HAP-1 (cell line): ENCODE measurements around the gene ERP27.

Experiments used
- DNase-seq, 2 experiments: peaks; one replicate each; pipeline ENCODE4 v3.0.0-alpha.2; 2016 to 2020; ENCODE audit warnings: low spot score in 2 of 2
- H3K27me3 ChIP-seq: fragments of 250-450 bp; sonication (Bioruptor Pico); 2 replicates; pipeline ENCODE4 v1.5.1; 2020; ENCODE audit warnings: low read depth, mild to moderate bottlenecking, moderate library complexity
- H3K36me3 ChIP-seq: fragments of 250-450 bp; sonication (Bioruptor Pico); replicated peaks from 2 replicates; pipeline ENCODE4 v1.5.1; 2020; ENCODE audit warnings: mild to moderate bottlenecking
- H3K4me1 ChIP-seq: fragments of 250-450 bp; sonication (Bioruptor Pico); 2 replicates; pipeline ENCODE4 v1.5.1; 2020; ENCODE audit warnings: mild to moderate bottlenecking
- H3K4me3 ChIP-seq: fragments of 250-450 bp; sonication (Bioruptor Pico); 2 replicates; pipeline ENCODE4 v1.5.1; 2020; ENCODE audit warnings: mild to moderate bottlenecking, moderate library complexity
- H3K9me3 ChIP-seq: fragments of 250-450 bp; sonication (Bioruptor Pico); 2 replicates; pipeline ENCODE4 v1.5.1; 2020; ENCODE audit warnings: mild to moderate bottlenecking, moderate library complexity
- in situ Hi-C: fragments of 300-500 bp; cut with MboI; formaldehyde crosslinking; loops from 3 replicates; pipeline ENCODE4 v1.14.3; 2020; ENCODE audit warnings: low sequenced_read_pairs, inconsistent platforms, mixed read lengths

The ERP27 gene

DNA sequence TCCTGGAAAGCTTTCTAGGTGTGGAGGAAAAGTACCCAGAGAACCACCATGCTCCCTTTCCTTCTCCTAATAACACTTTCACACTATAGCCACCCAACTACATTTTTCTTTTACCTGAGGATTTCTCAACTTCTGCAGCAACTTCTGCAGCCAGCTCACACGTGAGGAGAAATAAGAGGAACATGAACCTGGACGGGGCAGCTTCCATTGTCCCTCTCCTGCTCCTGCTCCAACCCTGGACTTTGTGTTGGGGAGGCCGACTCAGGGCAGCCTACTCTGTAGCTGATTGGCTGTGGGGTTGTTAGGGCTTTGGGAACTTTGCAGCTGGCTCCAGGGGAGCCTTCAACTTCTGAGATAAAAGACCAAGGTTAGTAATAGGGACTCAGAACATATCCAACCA lies at the start of gene ERP27:
TSS of gene ERP27 (minus strand) at position 237 of the 400 bp plus-strand sequence. CDS start at position 208, 29 bp downstream.
- Histone ChIP-seq H3K36me3 (no peaks in the 10 kb centered on the region), H3K4me3 (no peak within 1 kb of the TSS), H3K27me3 (no peaks in the 10 kb centered on the region), H3K9me3 (no peaks in the 10 kb centered on the region), H3K4me1 (no peaks in the 10 kb centered on the region)
- DNase-seq, result no peak
- in situ Hi-C loops, result no loop called here

DNA sequence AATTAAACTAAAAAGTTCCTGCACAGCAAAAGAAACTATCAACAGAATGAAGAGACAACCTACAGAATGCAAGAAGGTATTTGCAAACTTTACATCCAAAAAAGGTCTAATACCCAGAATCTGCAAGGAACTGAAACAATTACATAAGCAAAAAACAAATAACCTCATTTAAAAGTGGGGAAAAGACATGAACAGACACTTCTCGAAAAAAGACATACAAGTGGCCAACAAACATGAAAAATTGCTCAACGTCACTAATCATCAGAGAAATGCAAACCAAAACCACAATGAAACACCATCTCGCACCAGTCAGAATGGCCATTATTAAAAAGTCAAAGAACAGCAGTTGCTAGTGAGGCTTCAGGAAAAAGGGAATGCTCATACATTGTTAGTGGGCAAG lies 49.7 kb upstream of the ERP27 start:
- in situ Hi-C loops, result loop anchor here (25.0 kb wide), 1 partner anchor 276 kb away; no protein-coding TSS in a partner anchor
- H3K4me1 ChIP-seq, result no peaks in the 10 kb centered on the region

DNA sequence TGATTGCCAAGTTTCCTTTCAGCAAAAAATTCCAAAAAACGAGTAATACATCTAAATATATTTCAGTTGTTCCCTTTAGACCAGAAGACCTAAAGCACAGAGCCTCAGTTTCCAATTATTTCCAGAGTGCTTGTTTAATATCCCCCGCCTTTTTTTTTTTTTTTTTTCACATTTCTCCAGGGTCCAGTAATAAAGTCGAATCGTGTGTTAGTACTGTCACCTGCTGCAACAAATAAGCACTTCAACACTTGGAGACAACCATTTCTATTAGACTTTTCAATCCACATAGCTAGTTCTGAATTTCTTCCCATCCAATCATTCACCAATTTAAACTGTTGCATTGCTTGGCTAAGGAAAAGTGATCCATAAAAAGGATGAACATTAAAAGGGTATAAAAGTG lies 48.1 kb upstream of the ERP27 start:
- no peaks in the 10 kb centered on the region for H3K4me1 ChIP-seq
- in situ Hi-C loops, result loop anchor here (25.0 kb wide), 1 partner anchor 274 kb away; no protein-coding TSS in a partner anchor
- H3K4me3 ChIP-seq, result no peak overlapping the region
- no peaks in the 10 kb centered on the region for H3K27me3 ChIP-seq
- no peak for DNase-seq
- no peaks in the 10 kb centered on the region for H3K9me3 ChIP-seq
- no peaks in the 10 kb centered on the region for H3K36me3 ChIP-seq

More for the DNA sequence above, 49.7 kb upstream of the ERP27 start:
- Histone ChIP-seq H3K4me3 (no peak overlapping the region), H3K9me3 (no peaks in the 10 kb centered on the region), H3K27me3 (no peaks in the 10 kb centered on the region), H3K36me3 (no peaks in the 10 kb centered on the region)
- DNase-seq, result no peak

DNA sequence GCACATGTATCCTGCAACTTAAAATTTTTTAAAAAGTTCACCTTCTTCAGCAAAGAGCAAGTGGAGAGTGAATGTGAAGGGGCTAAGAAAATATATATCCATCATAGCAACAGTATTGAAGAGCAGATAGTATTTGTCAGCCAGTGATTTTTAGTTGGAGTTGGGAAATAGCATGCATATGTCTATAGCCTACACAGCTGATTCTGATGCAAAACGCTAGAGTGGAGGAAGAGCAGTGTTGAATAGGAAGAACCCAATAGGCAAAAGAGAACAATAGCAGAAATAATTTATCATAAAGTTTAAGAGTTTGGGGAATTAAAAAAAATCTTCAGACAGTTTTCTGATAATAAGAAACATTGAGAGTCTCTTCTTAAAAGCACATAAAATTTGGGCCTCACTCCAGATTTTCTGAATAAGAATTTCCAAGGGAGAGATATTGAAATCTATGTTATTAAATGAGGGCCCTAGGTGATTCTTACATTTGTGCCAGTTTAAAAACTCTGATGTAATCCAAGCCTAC lies 46.5 kb upstream of the ERP27 start:
- no peaks in the 10 kb centered on the region for H3K4me1 ChIP-seq
- in situ Hi-C loops, result loop anchor here (25.0 kb wide), 1 partner anchor 273 kb away; no protein-coding TSS in a partner anchor
- no peak for DNase-seq
- no peaks in the 10 kb centered on the region for H3K27me3 ChIP-seq
- no peak overlapping the region for H3K4me3 ChIP-seq
- H3K9me3 ChIP-seq, result no peaks in the 10 kb centered on the region
- no peaks in the 10 kb centered on the region for H3K36me3 ChIP-seq

DNA sequence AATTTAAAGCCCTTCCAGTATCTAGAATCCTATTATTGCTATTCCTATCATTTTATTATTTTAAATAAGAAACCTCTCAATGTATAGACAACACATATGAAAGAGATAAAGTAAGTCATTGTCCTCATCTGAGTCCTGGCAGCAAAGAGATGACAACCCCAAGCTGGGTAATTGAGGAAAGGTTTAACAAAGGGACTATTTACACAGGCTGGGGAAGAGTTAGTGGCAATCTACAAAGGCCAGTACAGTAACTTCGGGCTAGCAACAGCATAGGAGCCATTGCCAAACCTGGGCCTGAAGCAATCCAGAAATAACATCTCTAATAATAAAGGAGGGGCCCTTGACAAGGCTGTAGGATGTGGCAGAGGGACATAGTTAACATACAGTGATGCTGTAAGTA lies 45.7 kb upstream of the ERP27 start:
- in situ Hi-C loops, result loop anchor here (25.0 kb wide), 1 partner anchor 272 kb away; no protein-coding TSS in a partner anchor
- H3K4me1 ChIP-seq, result no peaks in the 10 kb centered on the region
- H3K27me3 ChIP-seq, result no peaks in the 10 kb centered on the region
- DNase-seq, result no peak
- no peaks in the 10 kb centered on the region for H3K36me3 ChIP-seq
- no peak overlapping the region for H3K4me3 ChIP-seq
- H3K9me3 ChIP-seq, result no peaks in the 10 kb centered on the region

DNA sequence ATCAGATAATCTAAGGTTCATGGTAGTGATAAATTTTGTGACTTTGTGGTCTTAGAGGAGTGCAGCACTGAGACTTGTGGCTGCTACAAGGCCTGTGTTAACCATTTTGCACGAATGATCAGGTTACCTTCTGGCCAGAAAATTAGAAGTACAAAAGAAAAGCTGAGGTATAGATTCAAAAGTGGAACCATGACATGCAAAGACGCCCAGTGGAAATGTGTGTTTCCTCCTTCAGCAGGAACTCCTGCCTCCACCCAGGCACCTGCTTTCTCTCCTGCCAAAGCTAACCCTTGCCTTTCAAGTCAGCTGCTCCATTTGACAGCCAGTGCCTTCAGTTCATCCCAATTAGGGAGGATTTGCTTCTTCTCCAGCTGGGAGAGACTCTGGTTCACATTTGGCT lies 44.7 kb upstream of the ERP27 start:
- Histone ChIP-seq H3K9me3 (no peaks in the 10 kb centered on the region), H3K4me1 (no peaks in the 10 kb centered on the region), H3K4me3 (no peak overlapping the region), H3K27me3 (no peaks in the 10 kb centered on the region), H3K36me3 (no peaks in the 10 kb centered on the region)
- no peak for DNase-seq
- in situ Hi-C loops, result loop anchor here (25.0 kb wide), 1 partner anchor 271 kb away; no protein-coding TSS in a partner anchor

DNA sequence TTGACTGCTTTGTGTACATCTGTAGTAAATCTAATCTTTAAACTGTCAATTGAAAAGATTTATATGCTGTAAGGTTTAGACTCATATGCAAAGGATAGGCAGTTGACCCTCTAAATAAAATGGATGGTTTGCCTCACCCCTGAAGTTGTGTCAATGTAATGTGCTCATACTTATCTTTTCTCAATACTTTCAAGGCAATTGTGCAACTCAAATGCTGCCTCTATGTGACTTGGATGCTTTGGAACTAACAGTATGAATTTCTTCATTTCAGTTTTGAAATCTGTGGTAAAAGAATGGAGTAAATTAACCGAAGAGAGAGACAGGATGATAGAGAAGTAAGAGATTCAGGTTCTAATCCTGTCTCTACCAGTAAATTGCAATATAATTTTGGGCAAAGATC lies 44.2 kb upstream of the ERP27 start:
- no peaks in the 10 kb centered on the region for H3K4me1 ChIP-seq
- H3K36me3 ChIP-seq, result no peaks in the 10 kb centered on the region
- no peak for DNase-seq
- in situ Hi-C loops, result loop anchor here (25.0 kb wide), 1 partner anchor 270 kb away; no protein-coding TSS in a partner anchor
- H3K9me3 ChIP-seq, result no peaks in the 10 kb centered on the region
- H3K27me3 ChIP-seq, result no peaks in the 10 kb centered on the region
- H3K4me3 ChIP-seq, result no peak overlapping the region

DNA sequence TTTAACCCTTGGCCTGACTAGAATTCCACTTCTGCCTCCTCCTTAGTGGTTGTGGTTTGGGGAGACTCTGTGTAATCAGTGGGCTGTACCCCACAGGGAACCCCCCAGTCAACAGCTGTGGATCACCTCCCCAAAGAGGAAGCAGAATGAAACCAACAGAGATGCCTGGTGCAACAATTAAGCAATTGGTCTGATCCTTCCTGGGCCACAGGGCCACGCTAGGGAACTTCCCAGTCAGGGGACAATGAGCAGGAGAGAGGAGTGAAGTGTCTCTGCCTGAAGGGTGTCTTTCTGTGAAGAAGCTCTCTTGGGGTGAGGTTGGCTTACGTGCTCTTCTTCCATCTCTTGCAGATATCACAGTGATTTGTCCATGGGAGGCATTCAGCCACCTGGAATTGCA lies 42.7 kb upstream of the ERP27 start:
- DNase-seq, result no peak
- no peaks in the 10 kb centered on the region for H3K36me3 ChIP-seq
- no peaks in the 10 kb centered on the region for H3K27me3 ChIP-seq
- in situ Hi-C loops, result loop anchor here (25.0 kb wide), 1 partner anchor 269 kb away; no protein-coding TSS in a partner anchor
- H3K9me3 ChIP-seq, result no peaks in the 10 kb centered on the region
- H3K4me1 ChIP-seq, result no peaks in the 10 kb centered on the region
- H3K4me3 ChIP-seq, result no peak overlapping the region

DNA sequence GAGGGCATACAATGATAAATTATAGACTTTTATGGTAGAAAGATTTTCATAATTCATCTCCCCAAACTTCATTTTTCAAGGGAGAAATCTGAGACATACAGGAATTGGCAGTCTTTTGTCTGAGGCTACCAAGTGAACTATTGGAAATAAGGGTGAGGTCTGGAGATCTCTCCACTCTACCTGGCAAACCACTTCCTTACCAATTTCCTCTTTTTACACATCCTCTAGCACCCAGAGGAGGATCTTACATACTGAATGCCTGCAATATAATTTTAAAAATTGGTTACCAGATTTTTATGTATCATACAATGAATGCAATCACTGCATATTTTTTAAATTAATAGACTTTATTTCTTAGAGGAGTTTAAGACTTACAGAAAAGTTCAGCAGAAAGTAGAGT lies 41.1 kb upstream of the ERP27 start:
- Histone ChIP-seq H3K27me3 (no peaks in the 10 kb centered on the region), H3K4me3 (no peak overlapping the region), H3K4me1 (no peaks in the 10 kb centered on the region), H3K9me3 (no peaks in the 10 kb centered on the region), H3K36me3 (no peaks in the 10 kb centered on the region)
- in situ Hi-C loops, result loop anchor here (25.0 kb wide), 1 partner anchor 267 kb away; no protein-coding TSS in a partner anchor
- no peak for DNase-seq

DNA sequence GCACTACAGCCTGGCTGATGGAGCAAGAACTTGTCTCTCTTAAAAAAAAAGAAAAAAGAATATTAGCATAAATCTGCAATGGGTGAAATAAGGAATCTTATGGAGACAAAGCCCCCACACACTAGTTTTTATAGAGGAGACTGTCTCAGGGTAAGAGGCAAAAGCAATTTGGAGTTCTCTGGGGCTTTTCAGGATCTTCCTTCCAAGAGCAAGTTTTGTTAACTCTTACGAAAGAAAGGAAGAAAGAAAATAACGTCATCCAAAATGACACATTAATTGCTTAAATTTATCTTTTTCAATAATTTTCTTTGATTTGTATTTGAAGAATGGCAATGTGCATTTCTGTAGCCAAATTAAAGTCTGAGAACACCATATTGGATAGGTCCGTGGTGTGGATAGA lies 38.3 kb upstream of the ERP27 start:
- no peak for DNase-seq
- H3K4me3 ChIP-seq, result no peak overlapping the region
- no peaks in the 10 kb centered on the region for H3K36me3 ChIP-seq
- H3K9me3 ChIP-seq, result no peaks in the 10 kb centered on the region
- in situ Hi-C loops, result loop anchor here (25.0 kb wide), 1 partner anchor 264 kb away; no protein-coding TSS in a partner anchor
- no peaks in the 10 kb centered on the region for H3K4me1 ChIP-seq
- H3K27me3 ChIP-seq, result no peaks in the 10 kb centered on the region

DNA sequence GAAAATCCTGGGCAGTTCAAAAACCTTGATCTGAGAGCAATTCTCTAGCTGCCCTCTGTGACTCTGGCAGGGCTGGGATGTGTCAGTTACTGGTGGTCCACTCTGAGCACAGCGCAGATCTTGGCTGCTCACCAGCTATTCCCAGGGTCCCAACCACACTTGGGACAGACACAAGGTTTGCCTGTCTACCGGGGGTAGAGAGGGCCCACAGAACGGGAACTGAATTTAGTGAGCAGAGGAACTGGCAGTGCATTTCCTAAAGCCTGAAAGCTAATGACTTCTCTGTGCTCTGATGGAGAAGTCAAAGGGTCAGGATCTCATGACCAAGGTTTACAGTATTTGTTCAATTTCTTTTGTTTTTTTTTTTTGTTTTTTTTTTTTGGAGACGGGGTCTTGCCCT lies 37.1 kb upstream of the ERP27 start:
- in situ Hi-C loops, result loop anchor here (25.0 kb wide), 1 partner anchor 263 kb away; no protein-coding TSS in a partner anchor

DNA sequence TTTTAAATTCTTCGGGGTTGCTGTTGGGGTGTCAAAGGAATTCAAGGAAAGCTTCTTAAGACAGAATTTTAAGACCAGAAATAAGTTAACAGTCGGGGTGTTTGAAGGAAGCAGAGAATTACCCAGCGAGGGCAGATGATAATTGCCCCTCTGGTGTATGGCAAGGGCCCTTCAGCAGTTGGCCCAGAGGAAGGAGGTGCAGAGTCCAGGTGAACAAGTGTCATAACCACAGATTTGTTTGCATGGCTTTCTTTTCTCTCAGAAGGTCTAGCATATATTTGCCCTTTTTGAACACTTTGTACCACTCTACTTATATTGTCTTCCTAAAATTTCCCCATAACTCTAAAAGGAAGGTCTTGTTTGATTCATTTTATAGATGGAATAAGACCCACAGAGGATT lies 36.3 kb upstream of the ERP27 start:
- Histone ChIP-seq H3K9me3 (no peaks in the 10 kb centered on the region), H3K36me3 (no peaks in the 10 kb centered on the region), H3K27me3 (no peaks in the 10 kb centered on the region), H3K4me3 (no peak overlapping the region), H3K4me1 (no peaks in the 10 kb centered on the region)
- DNase-seq, result no peak
- in situ Hi-C loops, result loop anchor here (25.0 kb wide), 1 partner anchor 262 kb away; no protein-coding TSS in a partner anchor

More for the DNA sequence above, 37.1 kb upstream of the ERP27 start:
- Histone ChIP-seq H3K4me3 (no peak overlapping the region), H3K27me3 (no peaks in the 10 kb centered on the region), H3K4me1 (no peaks in the 10 kb centered on the region), H3K9me3 (no peaks in the 10 kb centered on the region), H3K36me3 (no peaks in the 10 kb centered on the region)
- DNase-seq, result no peak

DNA sequence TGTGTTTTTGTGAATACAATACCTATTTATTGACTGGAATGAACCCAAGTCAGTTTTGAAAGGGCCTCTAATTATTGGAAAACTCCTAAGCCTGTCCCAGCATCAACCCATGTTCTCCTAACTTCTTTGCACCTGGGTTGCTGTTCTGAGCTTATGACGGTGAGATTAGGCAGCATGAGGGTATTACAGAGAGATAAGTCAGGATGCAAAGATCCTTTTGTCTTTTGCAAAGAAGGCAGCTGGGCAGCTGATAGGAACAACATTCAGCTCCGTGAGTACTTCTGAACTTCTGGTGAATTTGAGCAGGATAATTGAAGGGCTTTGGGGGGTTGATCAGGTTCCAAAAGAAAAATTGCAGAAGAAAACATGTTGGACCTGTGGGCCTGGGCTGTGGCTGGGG lies 34.5 kb upstream of the ERP27 start, which contains the start of gene PDE6H:
TSS of gene PDE6H (plus strand) at position 227 of the 400 bp plus-strand sequence. CDS start 4,971 bp downstream, outside the sequence.
- no peak within 1 kb of the TSS for H3K4me3 ChIP-seq
- no peaks in the 10 kb centered on the region for H3K36me3 ChIP-seq
- in situ Hi-C loops, result no loop called here
- H3K9me3 ChIP-seq, result no peaks in the 10 kb centered on the region
- H3K27me3 ChIP-seq, result no peaks in the 10 kb centered on the region
- no peaks in the 10 kb centered on the region for H3K4me1 ChIP-seq
- no peak for DNase-seq

DNA sequence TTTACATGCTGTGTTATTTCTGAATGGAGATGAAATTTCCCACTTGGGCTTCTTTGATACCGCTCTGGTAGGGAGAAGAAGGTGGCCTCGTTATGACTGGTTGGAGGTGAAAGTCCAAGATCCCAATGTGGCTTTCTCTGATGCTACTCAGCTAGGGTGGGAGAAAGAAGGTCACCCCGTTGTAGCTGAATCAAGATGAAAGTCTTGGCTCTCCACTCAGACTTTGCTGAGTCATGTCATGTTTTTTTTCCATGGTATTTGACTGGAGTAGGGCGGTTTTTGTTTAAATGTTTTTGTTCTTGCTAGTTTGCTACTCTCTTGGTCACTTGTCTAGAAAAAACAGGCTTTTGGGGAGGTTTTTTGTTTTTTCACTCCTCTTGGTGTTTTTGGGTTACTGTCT lies 32.1 kb upstream of the ERP27 start:
- Histone ChIP-seq H3K4me1 (no peaks in the 10 kb centered on the region), H3K27me3 (no peaks in the 10 kb centered on the region), H3K4me3 (no peak overlapping the region), H3K36me3 (no peaks in the 10 kb centered on the region), H3K9me3 (no peaks in the 10 kb centered on the region)
- in situ Hi-C loops, result no loop called here
- DNase-seq, result no peak
